Panc1 (cell line): Measurements from ENCODE around the gene THEM4. TPM values are rescaled to one million over a fixed set of nuclear protein-coding genes. Genes with fewer than 3 reads are reported as not detected.

Experiments used
- ATAC-seq: fragments of 200-7000 bp; cut with Tn5 transposase; 2 replicates; pipeline ENCODE4 v1.9.1; 2020; ENCODE audit warnings: mild to moderate bottlenecking, moderate library complexity
- BruUV-seq: library from RNA; stranded (reverse); fragments of 400-500 nt; replicated peaks from 2 replicates; lab custom pipeline; 2021; lab: Mats Ljungman, UMichigan
- CTCF ChIA-PET: fragments of 300-600 bp; sonication (Branson Sonifier 250); formaldehyde crosslinking; loops from one replicate; lab custom pipeline; 2022; ENCODE audit warnings: antibody characterized with exemption; lab: Charles Lee
- POLR2A ChIA-PET: fragments of 300-600 bp; sonication (Branson Sonifier 250); formaldehyde crosslinking; loops from one replicate; lab custom pipeline; 2022; ENCODE audit warnings: antibody characterized with exemption; lab: Charles Lee
- DNase-seq: peaks from one replicate; pipeline ENCODE4 v3.0.0-alpha.2; 2010; ENCODE audit warnings: low read depth, low spot score
- H3K27ac ChIP-seq: 2 replicates; pipeline ENCODE4 v1.5.1; 2011; ENCODE audit warnings: mild to moderate bottlenecking, low read length, inconsistent platforms
- H3K27me3 ChIP-seq: fragments of 200-500 bp; sonication (Bioruptor generic); 2 replicates; pipeline ENCODE4 v1.6.0; 2014; ENCODE audit warnings: low read length, inconsistent platforms; ENCODE audit not compliant: control insufficient read depth, insufficient read depth
- H3K36me3 ChIP-seq: fragments of 200-500 bp; sonication (Bioruptor generic); 2 replicates; pipeline ENCODE4 v1.5.1; 2014; ENCODE audit warnings: inconsistent platforms, mild to moderate bottlenecking, low read length, moderate library complexity; ENCODE audit not compliant: control insufficient read depth, insufficient read depth
- H3K4me1 ChIP-seq: 2 replicates; pipeline ENCODE4 v1.5.1; 2011; ENCODE audit warnings: inconsistent platforms, mild to moderate bottlenecking, low read length, moderate library complexity; ENCODE audit not compliant: control insufficient read depth, insufficient read depth
- H3K4me3 ChIP-seq, 2 experiments: 2 replicates each; pipeline ENCODE4 v1.5.1; 2011 to 2012; ENCODE audit warnings: low read depth in 2 of 2, low read length in 2 of 2, mild to moderate bottlenecking in 2 of 2, inconsistent platforms in 1 of 2, moderate library complexity in 1 of 2
- H3K9me3 ChIP-seq: fragments of 200-500 bp; sonication (Bioruptor generic); 2 replicates; pipeline ENCODE4 v1.5.1; 2014; ENCODE audit warnings: low read depth, mild to moderate bottlenecking, inconsistent platforms, low read length, moderate library complexity; ENCODE audit not compliant: control insufficient read depth, insufficient read depth
- POLR2AphosphoS5 ChIP-seq: IDR thresholded peaks from 2 replicates; pipeline ENCODE4 v1.6.1; 2012; ENCODE audit warnings: mild to moderate bottlenecking, low read depth, low read length, moderate library complexity
- SIN3A ChIP-seq: IDR thresholded peaks from 2 replicates; pipeline ENCODE4 v1.6.1; 2012; ENCODE audit warnings: low read depth, mild to moderate bottlenecking, low read length, moderate library complexity, borderline replicate concordance; ENCODE audit not compliant: insufficient read depth
- TCF7L2 ChIP-seq: IDR thresholded peaks from 2 replicates; pipeline ENCODE4 v1.6.1; 2011; ENCODE audit warnings: mild to moderate bottlenecking, low read depth, low read length, inconsistent platforms
- in situ Hi-C: cut with HindIII; loops from 2 replicates; pipeline ENCODE4 v1.10.0; 2016; ENCODE audit warnings: low sequenced_read_pairs, low pct_unique_long_range_greater_than_20kb
- intact Hi-C: fragments of 100-400 bp; cut with micrococcal nuclease; formaldehyde crosslinking; loops from one replicate; pipeline ENCODE4 v1.10.0; 2022; ENCODE audit not compliant: unreplicated experiment
- total RNA-seq: library from RNA; stranded (reverse); gene quantifications from one replicate; pipeline ENCODE4 v1.2.1, GENCODE V29; 2021; ENCODE audit not compliant: unreplicated experiment
- TF ChIP-seq, protein P1 (sequence below): fragments of 450-650 bp; IDR thresholded peaks from 2 replicates; pipeline ENCODE4 v1.5.1; 2017; ENCODE audit warnings: mild to moderate bottlenecking
- TF ChIP-seq, protein P2 (sequence below), 2 experiments: IDR thresholded peaks; 2 replicates each; pipeline ENCODE4 v1.6.1; 2011 to 2012; ENCODE audit warnings: low read depth in 2 of 2, control low read depth in 1 of 2, low read length in 1 of 2, mild to moderate bottlenecking in 1 of 2, moderate library complexity in 1 of 2; ENCODE audit not compliant: insufficient read depth in 1 of 2

The THEM4 gene
- total RNA-seq, 1 experiment from 2014 or later = 21.8 TPM

DNA sequence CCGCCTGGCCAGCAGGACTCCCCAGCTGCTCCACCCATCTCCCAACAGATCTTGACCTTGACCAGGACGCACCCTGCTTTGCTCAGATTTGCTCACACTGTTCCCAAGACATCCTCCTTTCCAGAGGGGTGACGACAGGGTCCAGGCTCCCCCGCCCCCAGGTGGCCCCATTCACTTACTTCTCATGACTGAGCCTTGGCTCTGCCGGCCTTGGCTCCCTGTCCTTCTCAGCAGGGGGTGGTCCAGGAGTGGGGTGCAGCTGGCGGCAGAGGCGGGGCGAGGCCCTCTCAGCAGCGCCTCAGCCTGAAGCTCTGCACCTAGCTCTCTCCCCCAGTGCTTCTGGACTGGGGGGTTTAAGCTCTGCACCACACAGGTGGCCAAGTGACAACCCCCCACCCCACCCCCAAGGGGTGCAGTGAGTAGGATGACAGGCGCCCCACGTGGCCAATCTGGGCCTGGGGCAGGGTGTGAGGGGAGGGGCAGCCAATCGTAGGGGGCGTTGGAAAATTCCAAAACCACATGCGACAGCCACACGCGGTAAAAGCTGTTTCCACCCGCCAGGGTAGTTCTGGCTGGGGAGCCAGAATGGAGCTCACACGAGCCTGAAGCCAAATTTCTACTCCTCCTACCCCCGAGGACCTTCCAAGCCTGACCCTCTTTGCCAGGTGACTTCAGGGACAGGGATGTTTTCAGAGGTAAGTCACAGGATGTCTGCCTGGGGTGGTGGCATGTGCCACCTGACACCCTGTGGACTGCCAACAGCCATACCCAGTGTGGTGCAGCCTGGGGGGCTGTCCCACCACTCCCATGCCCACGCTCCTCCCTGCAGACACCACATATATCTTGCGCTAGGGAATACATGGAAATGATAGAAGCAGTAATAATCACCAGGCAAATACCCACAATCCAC lies 83.3 kb downstream of the THEM4 start:
- DNase-seq = no peak
- no peaks in the 10 kb centered on the region for H3K27me3 ChIP-seq
- BruUV-seq = no TSS peak
- ChIA-PET POLR2A (no interaction called here), CTCF (no interaction called here)
- in situ Hi-C loops = no loop called here
- no peak overlapping the region for H3K4me3 ChIP-seq
- H3K27ac ChIP-seq = no peak overlapping the region
- peaks cover 10% of the 10 kb centered on the region; the same call in 1 of the 2 replicates for H3K4me1 ChIP-seq
- intact Hi-C loops = no loop called here
- no peaks in the 10 kb centered on the region for H3K9me3 ChIP-seq
- no peaks in the 10 kb centered on the region for H3K36me3 ChIP-seq
- no peak; the same call in 1 of the 2 replicates for ATAC-seq
- TF ChIP-seq SIN3A (no peak), POLR2AphosphoS5 (no peak), TCF7L2 (no peak)
- TF ChIP-seq, protein P1, sequence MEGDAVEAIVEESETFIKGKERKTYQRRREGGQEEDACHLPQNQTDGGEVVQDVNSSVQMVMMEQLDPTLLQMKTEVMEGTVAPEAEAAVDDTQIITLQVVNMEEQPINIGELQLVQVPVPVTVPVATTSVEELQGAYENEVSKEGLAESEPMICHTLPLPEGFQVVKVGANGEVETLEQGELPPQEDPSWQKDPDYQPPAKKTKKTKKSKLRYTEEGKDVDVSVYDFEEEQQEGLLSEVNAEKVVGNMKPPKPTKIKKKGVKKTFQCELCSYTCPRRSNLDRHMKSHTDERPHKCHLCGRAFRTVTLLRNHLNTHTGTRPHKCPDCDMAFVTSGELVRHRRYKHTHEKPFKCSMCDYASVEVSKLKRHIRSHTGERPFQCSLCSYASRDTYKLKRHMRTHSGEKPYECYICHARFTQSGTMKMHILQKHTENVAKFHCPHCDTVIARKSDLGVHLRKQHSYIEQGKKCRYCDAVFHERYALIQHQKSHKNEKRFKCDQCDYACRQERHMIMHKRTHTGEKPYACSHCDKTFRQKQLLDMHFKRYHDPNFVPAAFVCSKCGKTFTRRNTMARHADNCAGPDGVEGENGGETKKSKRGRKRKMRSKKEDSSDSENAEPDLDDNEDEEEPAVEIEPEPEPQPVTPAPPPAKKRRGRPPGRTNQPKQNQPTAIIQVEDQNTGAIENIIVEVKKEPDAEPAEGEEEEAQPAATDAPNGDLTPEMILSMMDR = no peak
- TF ChIP-seq, protein P2, sequence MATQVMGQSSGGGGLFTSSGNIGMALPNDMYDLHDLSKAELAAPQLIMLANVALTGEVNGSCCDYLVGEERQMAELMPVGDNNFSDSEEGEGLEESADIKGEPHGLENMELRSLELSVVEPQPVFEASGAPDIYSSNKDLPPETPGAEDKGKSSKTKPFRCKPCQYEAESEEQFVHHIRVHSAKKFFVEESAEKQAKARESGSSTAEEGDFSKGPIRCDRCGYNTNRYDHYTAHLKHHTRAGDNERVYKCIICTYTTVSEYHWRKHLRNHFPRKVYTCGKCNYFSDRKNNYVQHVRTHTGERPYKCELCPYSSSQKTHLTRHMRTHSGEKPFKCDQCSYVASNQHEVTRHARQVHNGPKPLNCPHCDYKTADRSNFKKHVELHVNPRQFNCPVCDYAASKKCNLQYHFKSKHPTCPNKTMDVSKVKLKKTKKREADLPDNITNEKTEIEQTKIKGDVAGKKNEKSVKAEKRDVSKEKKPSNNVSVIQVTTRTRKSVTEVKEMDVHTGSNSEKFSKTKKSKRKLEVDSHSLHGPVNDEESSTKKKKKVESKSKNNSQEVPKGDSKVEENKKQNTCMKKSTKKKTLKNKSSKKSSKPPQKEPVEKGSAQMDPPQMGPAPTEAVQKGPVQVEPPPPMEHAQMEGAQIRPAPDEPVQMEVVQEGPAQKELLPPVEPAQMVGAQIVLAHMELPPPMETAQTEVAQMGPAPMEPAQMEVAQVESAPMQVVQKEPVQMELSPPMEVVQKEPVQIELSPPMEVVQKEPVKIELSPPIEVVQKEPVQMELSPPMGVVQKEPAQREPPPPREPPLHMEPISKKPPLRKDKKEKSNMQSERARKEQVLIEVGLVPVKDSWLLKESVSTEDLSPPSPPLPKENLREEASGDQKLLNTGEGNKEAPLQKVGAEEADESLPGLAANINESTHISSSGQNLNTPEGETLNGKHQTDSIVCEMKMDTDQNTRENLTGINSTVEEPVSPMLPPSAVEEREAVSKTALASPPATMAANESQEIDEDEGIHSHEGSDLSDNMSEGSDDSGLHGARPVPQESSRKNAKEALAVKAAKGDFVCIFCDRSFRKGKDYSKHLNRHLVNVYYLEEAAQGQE (IDR thresholded peaks at IDR 0.05; ENCODE audit: insufficient read depth in 1 of 2, low read depth in 2 of 2, low read length in 1 of 2) = no peak

GRCh38 chr1:151825204-151825603 lies 84.1 kb downstream of the THEM4 start:
- in situ Hi-C loops = no loop called here
- intact Hi-C loops = no loop called here
- POLR2A ChIA-PET = no interaction called here
- no TSS peak for BruUV-seq
- H3K4me3 ChIP-seq = no peak overlapping the region
- no peaks in the 10 kb centered on the region for H3K27me3 ChIP-seq
- ATAC-seq (no peak), DNase-seq (no peak)
- H3K9me3 ChIP-seq = no peaks in the 10 kb centered on the region
- CTCF ChIA-PET = no interaction called here
- no peaks in the 10 kb centered on the region for H3K36me3 ChIP-seq
- H3K27ac ChIP-seq = no peak overlapping the region
- peaks cover 10% of the 10 kb centered on the region; the same call in 1 of the 2 replicates for H3K4me1 ChIP-seq
- TF ChIP-seq, protein P2 (IDR thresholded peaks at IDR 0.05; ENCODE audit: insufficient read depth in 1 of 2, low read depth in 2 of 2, low read length in 1 of 2) = no peak
- no peak for TF ChIP-seq SIN3A

Other genes starting within 250 kb of the THEM4 start
- gene CELF3, start 192.7 kb downstream of the THEM4 start, total RNA-seq = not detected
- gene RIIAD1, start 188.0 kb downstream of the THEM4 start, total RNA-seq = not detected
- gene MRPL9, start 146.0 kb downstream of the THEM4 start, total RNA-seq = 98.3 TPM
- gene TDRKH, start 119.0 kb downstream of the THEM4 start, total RNA-seq = 33.6 TPM
- gene LINGO4, start 104.1 kb downstream of the THEM4 start, total RNA-seq = not detected
- gene RORC, start 77.7 kb downstream of the THEM4 start, total RNA-seq = not detected
- gene C2CD4D, start 69.7 kb downstream of the THEM4 start, total RNA-seq = 1.2 TPM
- not detected for gene THEM5, start 55.8 kb downstream of the THEM4 start, total RNA-seq
- gene S100A10, start 84.3 kb upstream of the THEM4 start, total RNA-seq = 1,621 TPM
- 474 TPM for gene S100A11, start 127.5 kb upstream of the THEM4 start, total RNA-seq
- gene TCHHL1, start 179.6 kb upstream of the THEM4 start, total RNA-seq = not detected
- gene TCHH, start 205.9 kb upstream of the THEM4 start, total RNA-seq = 0.28 TPM
- gene RPTN, start 249.7 kb upstream of the THEM4 start, total RNA-seq = not detected